Right lobe of liver (tissue), 6 donors: ENCODE data around the gene SNAP47. TPM values are rescaled to one million over a fixed set of nuclear protein-coding genes. Genes with fewer than 3 reads are reported as not detected.

Source experiments
- ATAC-seq, 4 donors: fragments of 200-7000 bp; cut with Tn5 transposase; one replicate each; pipeline ENCODE4 v1.9.1; 2020; ENCODE audit warnings: mild to moderate bottlenecking in 4 of 4, moderate library complexity in 4 of 4
- DNase-seq, 3 donors: peaks; one replicate each; pipeline ENCODE4 v3.0.0-alpha.2; 2020
- H3K27ac ChIP-seq, 3 donors: fragments of 200-600 bp; one replicate each; pipeline ENCODE4 v1.8.0; 2022
- H3K27me3 ChIP-seq, 2 donors: fragments of 200-600 bp; one replicate each; pipeline ENCODE4 v1.8.0; 2022
- H3K36me3 ChIP-seq, 4 donors: fragments of 200-600 bp; sonication (generic) in 1 of 4; one replicate each; pipeline versions ENCODE4 v1.5.1 to v1.8.0; 2017 to 2022; ENCODE audit warnings: control low read depth in 1 of 4
- H3K4me1 ChIP-seq, 4 donors: fragments of 200-600 bp; sonication (generic) in 1 of 4; one replicate each; pipeline versions ENCODE4 v1.5.1 to v1.8.0; 2017 to 2022; ENCODE audit warnings: control low read depth in 1 of 4
- H3K4me3 ChIP-seq, 3 donors: fragments of 200-600 bp; one replicate each; pipeline ENCODE4 v1.8.0; 2022
- H3K9me3 ChIP-seq, 4 donors: fragments of 200-600 bp; sonication (generic) in 1 of 4; one replicate each; pipeline versions ENCODE4 v1.5.1 to v1.8.0; 2017 to 2022; ENCODE audit warnings: control low read depth in 1 of 4
- CTCF ChIP-seq, 4 donors: fragments of 200-600 bp in 3 of 4; fragments of 450-650 bp in 1 of 4; IDR thresholded peaks; one replicate each; pipeline versions ENCODE4 v1.5.1 to v1.8.0; 2016 to 2022; ENCODE audit warnings: antibody characterized with exemption in 4 of 4, mild to moderate bottlenecking in 2 of 4
- POLR2A ChIP-seq: fragments of 450-650 bp; IDR thresholded peaks from one replicate; pipeline ENCODE4 v1.6.1; 2017; ENCODE audit warnings: antibody characterized with exemption, mild to moderate bottlenecking
- WGBS: methylation state at CpG from one replicate; pipeline ENCODE4 v1.1.6; 2018; ENCODE audit warnings: low coverage, low lambda C conversion rate; ENCODE audit not compliant: insufficient coverage; ENCODE audit errors: missing lambda C conversion rate; 5-methylcytosine and 5-hydroxymethylcytosine counted together
- intact Hi-C, 2 donors: fragments of 100-400 bp; cut with DNase I; formaldehyde crosslinking; loops; one replicate each; pipeline versions ENCODE4 v1.11.2 to v1.14.1; 2022
- total RNA-seq, 6 experiments: library from RNA; depleted of rRNA in 2 of 6; stranded (reverse); fragments of >200 nt in 2 of 6; fragmentation: NEBNext Ultra II Directional in 3 of 6; extraction: Animal tissue kit (Norgen Biotek cat#: 25700) in 3 of 6; gene quantifications; one replicate each; pipeline versions ENCODE4 v1.1.0 to v1.2.4, GENCODE V29; 2016 to 2023
- donor health status: DM: no; HTN: yes; CAD: no.
- donor health status: DM: no; HTN: no; CAD: no.
- donor health status: DM: no; HTN: no; CAD: no.
- donor health status: DM: no; HTN: yes; CAD: no.
- donor health status: DM: no; HTN: yes; CAD: no.

Gene SNAP47
- total RNA-seq, 6 experiments from 2014 or later: 15.2 to 32.5 (median 24.8) TPM

DNA sequence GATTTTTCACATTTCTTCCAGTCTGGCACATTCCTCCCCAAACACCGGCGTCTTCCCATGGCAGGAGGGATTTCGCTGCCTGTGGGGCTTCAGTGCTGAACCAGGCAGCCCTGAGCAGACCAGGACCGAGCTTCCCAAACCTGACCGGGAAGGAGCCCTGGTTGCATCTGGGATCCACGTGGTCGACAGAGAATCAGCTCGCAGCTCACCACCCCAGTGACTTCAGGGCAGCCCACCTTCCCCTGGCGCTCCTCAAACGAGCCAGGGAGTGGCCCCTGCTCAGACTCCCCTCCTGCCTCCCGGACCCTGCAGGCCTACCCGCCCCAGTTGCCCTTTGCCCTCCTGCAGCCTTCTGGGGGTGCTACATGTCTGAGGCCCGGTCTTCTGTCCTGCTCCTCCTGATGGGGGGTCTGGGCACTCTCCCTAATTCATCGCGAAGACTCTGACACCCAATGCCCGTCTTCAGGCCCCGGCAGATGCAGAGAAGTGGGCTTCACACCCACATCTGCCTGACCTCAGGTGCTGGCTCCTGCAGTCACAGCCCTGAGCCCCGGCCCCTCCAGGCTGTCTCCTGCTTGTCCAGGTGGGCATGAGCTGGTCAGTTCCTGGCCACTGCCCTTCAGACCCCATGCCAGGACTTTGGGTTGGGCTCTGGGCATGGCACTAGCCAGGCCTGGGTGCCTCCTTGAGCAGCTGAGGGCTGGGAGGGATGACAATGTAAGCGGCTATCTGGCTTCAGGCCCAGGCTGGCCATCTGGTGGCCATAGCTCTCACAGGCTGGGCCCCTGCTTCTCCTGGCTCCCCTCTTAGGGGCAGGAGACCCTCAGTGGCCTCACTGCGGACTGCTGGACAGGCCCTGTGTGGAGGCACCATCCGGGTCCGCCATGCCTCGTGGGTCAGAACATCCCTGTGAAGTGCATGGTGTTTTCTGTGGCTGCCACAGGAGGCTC is 54.1 kb downstream of the SNAP47 start:
- TF ChIP-seq POLR2A: no peak
- TF ChIP-seq CTCF (IDR thresholded peaks at IDR 0.05): no peak
- intact Hi-C loops: no loop called here
- Histone ChIP-seq H3K4me3 (no peak overlapping the region), H3K4me1 (peaks cover 0 to 12% (median 5%) of the 10 kb centered on the region in 4 donors), H3K36me3 (no peaks in the 10 kb centered on the region), H3K27ac (no peak overlapping the region), H3K27me3 (no peaks in the 10 kb centered on the region), H3K9me3 (no peaks in the 10 kb centered on the region)
- DNase-seq (peak in 2 of 3 donors; percentile 46 to 57), ATAC-seq (no peak)
- WGBS: 59% methylated on average over 4 of the region's 23 CpGs

DNA sequence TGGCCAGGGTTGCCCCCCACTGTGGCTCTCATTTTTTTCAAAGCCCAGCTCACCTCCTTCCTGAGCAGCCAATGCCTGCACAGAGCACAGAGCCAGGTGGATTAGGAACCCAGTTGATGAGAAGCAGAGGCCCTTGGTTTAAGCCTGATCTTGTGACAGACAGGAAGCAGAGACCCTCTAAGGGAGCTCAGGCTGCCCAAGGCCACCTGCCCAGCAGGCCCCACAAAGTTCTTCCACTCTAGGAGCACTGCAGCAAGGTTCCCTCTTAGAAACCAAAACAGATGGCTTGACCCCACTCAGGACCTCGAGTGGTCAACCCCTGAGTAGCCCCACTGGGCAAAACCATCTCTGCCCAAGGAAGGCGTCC is 54.8 kb downstream of the SNAP47 start:
- Histone ChIP-seq H3K27me3 (no peaks in the 10 kb centered on the region), H3K36me3 (no peaks in the 10 kb centered on the region), H3K4me3 (no peak overlapping the region), H3K27ac (no peak overlapping the region), H3K4me1 (peaks cover 0 to 12% (median 5%) of the 10 kb centered on the region in 4 donors), H3K9me3 (no peaks in the 10 kb centered on the region)
- ATAC-seq: no peak
- intact Hi-C loops: no loop called here
- TF ChIP-seq POLR2A (no peak), CTCF (IDR thresholded peaks at IDR 0.05) (no peak)
- WGBS: 91% methylated on average over 2 of the region's 2 CpGs
- no peak for DNase-seq

- no peak for TF ChIP-seq POLR2A
- TF ChIP-seq CTCF (IDR thresholded peaks at IDR 0.05): no peak
- no peaks in the 10 kb centered on the region for H3K36me3 ChIP-seq
- no peak overlapping the region for H3K27ac ChIP-seq
- intact Hi-C loops: no loop called here
- no peaks in the 10 kb centered on the region for H3K9me3 ChIP-seq
- H3K4me3 ChIP-seq: no peak overlapping the region
- peaks cover 0 to 12% (median 5%) of the 10 kb centered on the region in 4 donors for H3K4me1 ChIP-seq
- ATAC-seq (no peak), DNase-seq (no peak)
- WGBS: no CpG with 5 or more reads among the region's 4 CpGs
- H3K27me3 ChIP-seq: no peaks in the 10 kb centered on the region
Measured at GRCh38 chr1:227790868-227791267, 55.6 kb downstream of the SNAP47 start.

DNA sequence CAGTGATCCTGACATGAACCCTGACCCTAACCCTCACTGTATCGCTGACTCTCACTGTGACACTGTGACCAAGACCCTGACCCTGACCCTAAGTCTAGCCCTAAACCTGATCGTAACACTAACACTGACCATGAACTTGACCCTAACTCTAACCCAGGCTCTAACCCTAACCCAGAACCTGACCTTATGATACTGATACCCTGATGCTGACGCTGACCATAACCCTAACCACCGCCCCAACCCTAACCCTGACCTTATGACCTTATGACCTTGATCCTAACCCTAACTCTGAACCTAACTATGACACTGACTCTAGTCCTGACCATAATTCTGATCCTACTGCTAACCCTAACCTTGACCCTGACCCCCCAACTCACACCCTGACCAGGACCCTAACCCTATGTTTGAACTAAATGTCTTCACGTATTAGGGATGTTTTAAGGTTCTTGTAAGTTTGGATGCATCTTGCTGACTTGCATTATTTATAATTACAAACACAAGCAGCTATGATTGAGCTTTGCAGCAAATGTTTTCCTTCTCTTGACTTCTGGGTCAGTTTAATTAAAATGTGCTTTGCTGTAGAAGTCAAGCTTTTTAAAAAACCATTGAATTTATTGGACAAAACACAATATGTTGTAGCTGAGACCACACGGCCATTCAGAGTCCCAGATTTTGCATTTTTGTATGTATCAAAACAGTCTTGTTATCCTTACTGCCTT is 56.3 kb downstream of the SNAP47 start:
- ATAC-seq (no peak), DNase-seq (no peak)
- no peaks in the 10 kb centered on the region for H3K27me3 ChIP-seq
- no peak overlapping the region for H3K4me3 ChIP-seq
- no peaks in the 10 kb centered on the region for H3K36me3 ChIP-seq
- WGBS: 68% methylated on average over 5 of the region's 6 CpGs
- intact Hi-C loops: no loop called here
- no peaks in the 10 kb centered on the region for H3K9me3 ChIP-seq
- peaks cover 0 to 9% (median 4%) of the 10 kb centered on the region in 4 donors for H3K4me1 ChIP-seq
- TF ChIP-seq POLR2A (no peak), CTCF (IDR thresholded peaks at IDR 0.05) (no peak)
- no peak overlapping the region for H3K27ac ChIP-seq
